GM19455 (cell line): ENCODE results near the gene NADK2.

ENCODE experiments used
- ATAC-seq: cut with Tn5 transposase; IDR thresholded peaks from one replicate; pipeline ENCODE4 v1.9.1; 2021; ENCODE audit not compliant: unreplicated experiment

NADK2 gene

DNA sequence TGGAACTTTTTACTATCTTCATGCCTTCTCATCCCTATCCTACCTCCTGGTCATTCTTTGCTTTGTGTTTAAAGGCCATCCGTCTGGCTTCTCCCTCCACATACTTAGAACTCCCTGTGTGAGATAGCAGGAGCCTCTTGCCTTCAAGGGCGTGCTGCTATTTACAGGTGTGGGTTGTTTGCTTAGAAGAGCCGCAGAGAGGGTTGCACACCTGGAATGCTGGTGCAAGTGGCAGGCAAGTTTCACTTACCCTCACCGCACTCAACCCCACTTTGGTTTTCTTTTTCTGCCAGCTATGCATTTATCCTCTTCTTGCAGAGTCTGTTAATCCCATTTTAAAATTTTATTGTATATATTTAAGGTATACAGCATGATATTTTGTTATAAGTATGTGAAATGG is 77.3 kb downstream of the NADK2 start:
- no peak for ATAC-seq

GRCh38 chr5:36162810-36163486 is 78.8 kb downstream of the NADK2 start:
- no peak for ATAC-seq

DNA sequence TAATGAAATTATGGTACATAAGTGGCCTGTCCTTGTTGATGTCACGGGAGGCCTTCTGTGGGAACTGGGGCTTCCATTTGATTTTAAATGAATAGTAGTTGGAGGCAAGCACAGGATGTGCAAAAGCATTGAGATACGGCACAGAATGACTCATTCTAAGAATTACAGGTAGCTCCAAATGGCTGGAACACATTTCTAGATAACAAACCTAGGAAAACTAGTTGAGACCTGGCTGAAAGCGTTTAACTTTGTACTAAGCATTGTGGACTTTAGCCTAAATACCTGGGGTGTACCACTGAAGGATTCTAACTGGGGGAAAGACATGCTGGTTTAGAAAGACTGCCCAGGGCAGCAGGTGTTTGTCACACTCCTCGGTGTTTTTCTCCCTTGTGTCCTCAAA is 80.4 kb downstream of the NADK2 start:
- ATAC-seq, result no peak

GRCh38 chr5:36160617-36161016 is 81.1 kb downstream of the NADK2 start:
- ATAC-seq, result no peak

GRCh38 chr5:36158144-36158543 is 83.6 kb downstream of the NADK2 start:
- no peak for ATAC-seq

- ATAC-seq, result no peak
Observed at GRCh38 chr5:36156619-36157018, 85.1 kb downstream of the NADK2 start.

GRCh38 chr5:36156121-36156601 is 85.6 kb downstream of the NADK2 start:
- ATAC-seq, result no peak

GRCh38 chr5:36155291-36155690 is 86.4 kb downstream of the NADK2 start:
- no peak for ATAC-seq

DNA sequence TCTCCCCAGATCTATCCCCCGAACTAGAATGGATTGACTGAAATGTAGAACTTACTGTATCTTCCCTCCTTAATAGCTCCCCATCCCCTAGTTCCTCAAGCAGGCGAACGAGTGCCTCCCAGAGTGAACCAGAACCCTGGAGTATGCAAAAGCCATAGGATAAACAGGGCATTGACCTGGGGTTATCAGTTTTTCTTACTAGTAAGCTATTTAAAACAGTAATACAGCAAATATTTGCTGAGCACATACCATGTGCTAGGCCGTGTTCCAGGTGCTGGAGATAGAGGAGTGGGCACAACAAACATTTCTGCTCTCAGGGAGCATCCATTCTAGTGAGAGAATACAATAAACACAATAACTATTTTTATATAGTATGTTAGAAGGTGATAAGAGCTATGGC is 88.0 kb downstream of the NADK2 start:
- no peak for ATAC-seq

DNA sequence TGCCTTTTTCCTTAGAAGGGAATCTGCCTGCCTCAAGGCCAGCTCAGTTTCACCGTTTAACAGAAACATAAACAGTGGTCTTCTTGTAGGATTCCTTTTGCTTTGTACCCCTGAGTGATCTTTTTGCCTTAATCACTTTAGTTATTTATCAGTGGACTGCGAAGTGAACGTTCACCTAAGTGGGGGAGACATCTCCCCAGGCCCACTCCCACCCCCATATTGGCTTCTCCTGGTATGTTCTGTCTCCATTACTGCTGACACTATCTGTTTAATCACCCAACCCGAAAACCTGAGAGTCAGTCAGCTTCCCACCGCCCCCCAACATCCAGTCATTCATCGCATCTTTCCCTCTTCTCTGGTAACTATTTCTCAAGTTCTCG is 88.4 kb downstream of the NADK2 start:
- no peak for ATAC-seq

- peak; percentile 0 for ATAC-seq
Observed at GRCh38 chr5:36152324-36153297, 89.1 kb downstream of the NADK2 start.

- ATAC-seq, result peak; percentile 98
Observed at GRCh38 chr5:36151434-36152323, 90.0 kb downstream of the NADK2 start, which contains the start of the genes LMBRD2 and SKP2. Gene LMBRD2 (minus strand): TSS chr5:36151887. CDS start chr5:36143349, 8,538 bp downstream. Gene SKP2 (plus strand): TSS chr5:36152111. CDS start chr5:36152263, 152 bp downstream.

DNA sequence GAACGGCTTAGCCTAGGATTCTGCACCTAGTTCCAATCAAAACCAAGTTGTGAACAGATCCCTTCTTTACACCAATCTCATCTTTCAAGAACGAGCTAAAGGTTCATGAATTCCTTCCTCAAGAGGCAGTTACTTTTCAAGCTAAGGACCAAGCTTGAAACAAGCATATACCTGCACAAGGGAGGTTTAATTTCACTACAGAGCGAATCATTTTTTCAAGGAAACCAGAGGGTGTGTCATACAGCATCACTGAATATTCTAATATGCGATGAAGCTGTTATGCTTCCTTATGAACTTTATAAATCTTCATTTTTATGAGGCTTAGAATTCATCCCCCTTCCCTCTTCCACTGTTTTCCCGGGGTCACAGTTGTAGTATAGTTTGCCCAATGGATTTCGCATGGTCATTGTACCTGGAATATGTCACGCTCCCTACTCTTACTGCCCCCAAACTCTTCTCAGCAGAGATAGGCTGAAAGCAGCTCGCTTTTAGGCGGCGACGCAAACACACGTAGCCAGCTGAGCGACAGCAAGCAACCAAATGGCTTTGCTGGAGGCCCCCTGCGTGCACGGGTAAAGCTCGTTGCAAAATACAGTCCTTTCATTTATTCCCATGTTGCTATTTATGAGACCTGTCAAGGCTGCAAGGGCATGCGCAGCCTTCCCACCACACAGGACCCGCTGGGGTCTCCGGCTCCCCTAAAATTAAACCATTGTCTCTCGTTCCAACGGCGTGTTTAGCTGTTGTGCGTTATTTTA is 90.9 kb downstream of the NADK2 start:
- ATAC-seq, result peak; percentile 28

GRCh38 chr5:36147681-36148080 is 94.0 kb downstream of the NADK2 start:
- no peak for ATAC-seq

DNA sequence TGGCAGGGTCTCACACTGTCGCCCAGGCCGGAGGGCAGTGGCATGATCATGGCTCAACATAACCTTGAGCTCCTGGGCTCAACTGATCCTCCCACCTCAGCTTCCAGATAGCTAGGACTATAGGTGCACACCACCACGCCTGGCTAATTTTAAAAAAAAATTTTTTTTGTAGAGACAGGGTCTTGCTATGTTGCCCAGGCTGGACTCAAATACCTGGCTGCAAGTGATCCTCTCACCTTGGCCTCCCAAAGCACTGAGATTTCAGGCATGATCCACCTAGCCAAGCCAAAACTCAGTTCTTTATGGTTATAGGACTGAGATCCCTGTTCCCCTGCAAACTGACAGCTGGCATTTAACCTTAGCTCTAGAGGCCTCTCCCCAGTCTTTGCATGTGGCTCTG is 95.3 kb downstream of the NADK2 start:
- no peak for ATAC-seq

DNA sequence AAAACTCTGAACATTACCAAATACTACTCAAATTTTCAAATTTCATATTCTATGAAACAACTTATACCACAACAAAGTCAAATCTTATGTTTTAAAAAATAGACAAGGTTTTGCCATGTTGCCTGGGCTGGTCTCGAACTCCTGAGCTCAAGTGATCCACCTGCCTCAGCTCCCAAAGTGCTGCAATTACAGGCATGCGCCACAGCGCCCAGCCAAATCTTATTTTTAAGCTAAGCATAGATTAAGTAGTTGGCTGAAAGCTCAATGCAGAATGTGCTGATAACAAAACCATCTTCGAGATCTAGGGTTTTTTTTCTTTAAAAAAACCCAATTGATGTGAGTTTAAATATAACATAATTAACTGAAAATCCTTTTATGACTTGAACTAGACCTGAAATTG is 96.4 kb downstream of the NADK2 start:
- no peak for ATAC-seq
